GM12864 (cell line): Measurements from ENCODE around the gene LUZP2.

Experiments used
- DNase-seq: peaks from one replicate; pipeline ENCODE4 v3.0.0-alpha.2; 2011; ENCODE audit warnings: low read depth
- H3K4me3 ChIP-seq: 2 replicates; pipeline ENCODE4 v1.5.1; 2011; ENCODE audit warnings: mild to moderate bottlenecking, low read depth, low read length, control low read depth
- CTCF ChIP-seq: IDR thresholded peaks from 2 replicates; pipeline ENCODE4 v1.5.1; 2011; ENCODE audit warnings: low read depth, mild to moderate bottlenecking, moderate library complexity, low read length, control low read depth, inconsistent platforms; ENCODE audit errors: missing control alignments

LUZP2 gene

GRCh38 chr11:24870048-24870447, 373.2 kb downstream of the LUZP2 start:
- no peak overlapping the region for H3K4me3 ChIP-seq
- no peak for TF ChIP-seq CTCF
- no peak for DNase-seq

GRCh38 chr11:24872186-24872585, 375.3 kb downstream of the LUZP2 start:
- H3K4me3 ChIP-seq = no peak overlapping the region
- DNase-seq = no peak
- TF ChIP-seq CTCF = no peak

GRCh38 chr11:24872651-24873311, 375.9 kb downstream of the LUZP2 start:
- DNase-seq = no peak
- no peak for TF ChIP-seq CTCF
- no peak overlapping the region for H3K4me3 ChIP-seq

GRCh38 chr11:24880962-24881361, 384.1 kb downstream of the LUZP2 start:
- no peak for DNase-seq
- no peak for TF ChIP-seq CTCF
- no peak overlapping the region for H3K4me3 ChIP-seq

GRCh38 chr11:24885580-24886173, 388.8 kb downstream of the LUZP2 start:
- no peak for DNase-seq
- TF ChIP-seq CTCF = no peak
- H3K4me3 ChIP-seq = no peak overlapping the region

GRCh38 chr11:24886880-24887619, 390.2 kb downstream of the LUZP2 start:
- H3K4me3 ChIP-seq = no peak overlapping the region
- no peak for TF ChIP-seq CTCF

More at GRCh38 chr11:24886880-24887619, 390.2 kb downstream of the LUZP2 start:
- no peak for DNase-seq
